Measurements from ENCODE around the gene CD209. TPM values are rescaled to one million over a fixed set of nuclear protein-coding genes. Genes with fewer than 3 reads are reported as not detected.

The CD209 gene
- total and polyA plus RNA-seq, 2 of the 8 experiments (the other 6 are each of a cell fraction or from before 2014, with no cell fraction given), result 0.05 to 0.22 TPM

- no peak for TF ChIP-seq ATF2 (IDR thresholded peaks at IDR 0.05; ENCODE audit: low read length)
- no peak for TF ChIP-seq SUZ12 (IDR thresholded peaks at IDR 0.05; ENCODE audit: low read length)
- no peak for TF ChIP-seq GABPA (IDR thresholded peaks at IDR 0.05; ENCODE audit: borderline replicate concordance, insufficient read depth, low read length)
Measured at GRCh38 chr19:7759156-7759555, 11.8 kb upstream of the CD209 start (continued).

Measured in H1 (cell line).